Measurements from ENCODE around the gene JAM3. TPM values are rescaled to one million over a fixed set of nuclear protein-coding genes. Genes with fewer than 3 reads are reported as not detected.

The JAM3 gene
- total and polyA plus RNA-seq, 2 of the 8 experiments (the other 6 are each of a cell fraction or from before 2014, with no cell fraction given), result 19.6 to 42.8 TPM

DNA sequence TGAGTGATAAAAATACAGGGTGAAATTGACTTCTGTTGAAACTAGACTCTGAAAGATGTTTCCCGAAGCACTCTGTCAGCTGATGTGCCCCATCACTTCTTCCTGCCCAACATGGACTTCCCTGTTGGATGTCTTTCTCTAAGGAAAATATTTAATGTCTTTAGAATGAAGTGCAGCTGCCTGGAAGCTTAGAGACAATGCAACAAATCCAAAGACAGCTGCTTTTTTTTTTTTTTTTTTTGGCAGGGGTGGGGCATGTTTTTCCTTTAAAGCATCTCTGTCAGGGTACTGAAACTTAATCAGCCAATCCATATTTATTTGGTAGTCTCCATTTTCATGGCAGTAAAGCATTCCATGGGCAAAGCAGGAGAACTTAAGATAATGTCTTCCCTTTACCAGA, 5.9 kb downstream of the JAM3 start:
- H2BK120ac ChIP-seq (replicated peaks; ENCODE audit: low read depth, low read length), result no peak overlapping the region
- no peak overlapping the region for H3K4ac ChIP-seq (replicated peaks; ENCODE audit: insufficient read length, low read depth, low read length)
- H2BK20ac ChIP-seq (ENCODE audit: low read length), result no peak overlapping the region
- no peak overlapping the region for H3K9ac ChIP-seq (replicated peaks in 1 of 4; ENCODE audit: extremely low read depth in 1 of 4, low read depth in 3 of 4, low read length in 3 of 4)
- H2BK12ac ChIP-seq (ENCODE audit: low read depth, low read length), result no peak overlapping the region
- no peak overlapping the region for H4K8ac ChIP-seq (ENCODE audit: extremely low read depth, insufficient read depth, low read length)
- H3K9me3 ChIP-seq (ENCODE audit: insufficient read depth in 2 of 2, low read depth in 1 of 2, low read length in 1 of 2), result no peaks in the 10 kb centered on the region
- no peak overlapping the region for H3K56ac ChIP-seq (replicated peaks; ENCODE audit: insufficient read length, low read depth, low read length)
- peaks cover 0 to 39% of the 10 kb centered on the region in 2 experiments; a peak in 2 of 4 replicates for H3K79me2 ChIP-seq (ENCODE audit: control insufficient read depth in 1 of 2, insufficient read depth in 2 of 2, low read length in 2 of 2)
- ChIA-PET CTCF (ENCODE audit: partially characterized antibody) (interaction anchor here (1.2 to 2.6 kb wide), 2 partner anchors 24 to 47 kb away, joined by 3 to 16 read pairs; no protein-coding TSS in a partner anchor), POLR2A (ENCODE audit: partially characterized antibody) (no interaction called here)
- no peak overlapping the region for H3K18ac ChIP-seq (ENCODE audit: extremely low read depth, low read length)
- no peak overlapping the region for H4K5ac ChIP-seq (ENCODE audit: insufficient read length, low read depth, low read length)
- H2AFZ ChIP-seq (ENCODE audit: low read length), result no peak overlapping the region
- no peak overlapping the region for H2BK5ac ChIP-seq (ENCODE audit: low read depth, low read length)
- WGBS, 2 experiments (ENCODE audit: extremely low coverage in 1 of 2, insufficient coverage in 1 of 2, insufficient read length in 1 of 2, insufficient replicate concordance in 2 of 2, low coverage in 1 of 2, low lambda C conversion rate in 2 of 2, missing lambda C conversion rate in 1 of 2), result 83% methylated on average over 1 of the region's 1 CpG; no CpG with 5 or more reads in 1 of the 2 experiments
- H3K4me1 ChIP-seq (replicated peaks in 1 of 4; ENCODE audit: control insufficient read depth in 3 of 4, insufficient read depth in 4 of 4, low read length in 3 of 4), result peaks cover 0 to 7% (median under 1%) of the 10 kb centered on the region in 4 experiments; a peak in 2 of 7 replicates
- H3K27me3 ChIP-seq (replicated peaks in 1 of 4; ENCODE audit: control insufficient read depth in 3 of 4, extremely low read depth in 1 of 4, insufficient read depth in 3 of 4, low read length in 3 of 4), result peaks cover 0 to 2% (median 0%) of the 10 kb centered on the region in 4 experiments; a peak in 3 of 7 replicates
- no peak overlapping the region for H4K91ac ChIP-seq (replicated peaks; ENCODE audit: insufficient read length, low read length)
- no peak overlapping the region for H3K4me2 ChIP-seq (ENCODE audit: insufficient read depth in 1 of 2, low read depth in 2 of 2, low read length in 2 of 2)
- no peak overlapping the region for H2AK5ac ChIP-seq (ENCODE audit: low read depth, low read length)
- no peak overlapping the region for H3K27ac ChIP-seq (ENCODE audit: low read depth, low read length)
- H3K4me3 ChIP-seq (ENCODE audit: extremely low read depth in 1 of 4, insufficient read depth in 2 of 4, low read depth in 3 of 4, low read length in 4 of 4), result no peak overlapping the region
- no peaks in the 10 kb centered on the region for H3K23me2 ChIP-seq (ENCODE audit: low read depth, low read length)
- FAIRE-seq (no peak), DNase-seq (ENCODE audit: low read depth in 1 of 2, low spot score in 2 of 2) (no peak)
- H3K23ac ChIP-seq (ENCODE audit: insufficient read length), result no peak overlapping the region
- H3K79me1 ChIP-seq (ENCODE audit: low read depth, low read length), result peaks cover 2% of the 10 kb centered on the region; the same call in 1 of the 2 replicates
- no peaks in the 10 kb centered on the region; a peak in 1 of 8 replicates for H3K36me3 ChIP-seq (ENCODE audit: control insufficient read depth in 2 of 4, insufficient read depth in 4 of 4, low read length in 3 of 4)
- no peak overlapping the region for H3K14ac ChIP-seq (ENCODE audit: insufficient read length)
- H2BK15ac ChIP-seq (ENCODE audit: low read length), result no peak overlapping the region
- H4K20me1 ChIP-seq (replicated peaks in 1 of 2; ENCODE audit: control insufficient read depth in 1 of 2, insufficient read depth in 2 of 2, low read length in 2 of 2), result peaks cover 2 to 4% of the 10 kb centered on the region in 2 experiments
- TF ChIP-seq SP2 (IDR thresholded peaks at IDR 0.05; ENCODE audit: low read length) (no peak), SUZ12 (IDR thresholded peaks at IDR 0.05; ENCODE audit: low read length) (no peak), BRCA1 (IDR thresholded peaks at IDR 0.05; ENCODE audit: low read depth, low read length) (no peak), CHD2 (IDR thresholded peaks at IDR 0.05; ENCODE audit: low read length) (no peak), JUN (IDR thresholded peaks at IDR 0.05; ENCODE audit: low read depth, low read length) (no peak), RAD21 (IDR thresholded peaks at IDR 0.05 in 1 of 2, conservative IDR thresholded peaks at IDR 0.05 in 1 of 2; ENCODE audit: low read depth in 2 of 2, low read length in 2 of 2) (no peak), CTBP2 (IDR thresholded peaks at IDR 0.05; ENCODE audit: borderline replicate concordance, insufficient read depth, insufficient read length, low read length) (no peak), SP4 (IDR thresholded peaks at IDR 0.05; ENCODE audit: low read length) (no peak), TBP (IDR thresholded peaks at IDR 0.05; ENCODE audit: low read depth, low read length) (no peak), NANOG (IDR thresholded peaks at IDR 0.05; ENCODE audit: insufficient read depth, low read depth, low read length, poor library complexity, severe bottlenecking) (no peak), CBX8 (IDR thresholded peaks at IDR 0.05; ENCODE audit: borderline replicate concordance, low read depth, low read length) (no peak), CHD1 (IDR thresholded peaks at IDR 0.05; ENCODE audit: low read depth, low read length) (no peak), RFX5 (IDR thresholded peaks at IDR 0.05; ENCODE audit: borderline replicate concordance, low read depth, low read length) (no peak), RBBP5 (IDR thresholded peaks at IDR 0.05; ENCODE audit: borderline replicate concordance, low read depth, low read length) (no peak), KDM1A (IDR thresholded peaks at IDR 0.05; ENCODE audit: borderline replicate concordance, low read length) (no peak)

All from H1 (cell line).